Measurements from ENCODE around the gene MRPL4.

MRPL4 gene

GRCh38 chr19:10290876-10291553, 39.0 kb downstream of the MRPL4 start:
- Mint-ChIP-seq H3K36me3 (peaks cover 24% of the 10 kb centered on the region), H3K9me3 (peaks cover 2% of the 10 kb centered on the region), H3K4me1 (peaks cover 82% of the 10 kb centered on the region), H3K4me3 (peak overlapping the region; percentile 68), H3K27me3 (peaks cover 97% of the 10 kb centered on the region), H3K27ac (peak overlapping the region; percentile 76)
- CTCF ChIA-PET: interaction anchor here (0.5 to 2.2 kb wide), 5 partner anchors 21 to 265 kb away, joined by 3 to 20 read pairs (median 5); partner anchors contain the start of gene ICAM1
- DNase-seq: peak; percentile 74

- Mint-ChIP-seq H3K27me3 (peaks cover 100% of the 10 kb centered on the region), H3K27ac (peak overlapping the region; percentile 68)
- DNase-seq: no peak
These were observed 39.7 kb downstream of the MRPL4 start for GRCh38 chr19:10291554-10292205.

GRCh38 chr19:10292206-10292788, 40.3 kb downstream of the MRPL4 start:
- CTCF ChIA-PET: interaction anchor here (0.6 to 2.2 kb wide), 4 partner anchors 22 to 96 kb away, joined by 3 to 20 read pairs (median 7); partner anchors contain the start of gene ICAM1
- Mint-ChIP-seq H3K36me3 (peaks cover 18% of the 10 kb centered on the region), H3K4me3 (peak overlapping the region; percentile 54), H3K27me3 (peaks cover 100% of the 10 kb centered on the region), H3K9me3 (peaks cover 2% of the 10 kb centered on the region), H3K4me1 (peaks cover 72% of the 10 kb centered on the region), H3K27ac (peak overlapping the region; percentile 68)
- DNase-seq: peak; percentile 75

More at GRCh38 chr19:10291554-10292205, 39.7 kb downstream of the MRPL4 start:
- peaks cover 19% of the 10 kb centered on the region for H3K36me3 Mint-ChIP-seq
- H3K4me3 Mint-ChIP-seq: peak overlapping the region; percentile 68
- H3K4me1 Mint-ChIP-seq: peaks cover 77% of the 10 kb centered on the region
- CTCF ChIA-PET: interaction anchor here (0.6 to 2.2 kb wide), 5 partner anchors 21 to 126 kb away, joined by 3 to 20 read pairs (median 5); partner anchors contain the start of gene ICAM1
- H3K9me3 Mint-ChIP-seq: peaks cover 2% of the 10 kb centered on the region

- peaks cover 17% of the 10 kb centered on the region for H3K36me3 Mint-ChIP-seq
- H3K4me3 Mint-ChIP-seq: peak overlapping the region; percentile 52
- CTCF ChIA-PET: interaction anchor here (1.8 to 2.2 kb wide), 2 partner anchors 23 to 33 kb away, joined by 9 to 20 read pairs; partner anchors contain the start of gene ICAM1
- H3K9me3 Mint-ChIP-seq: peaks cover 2% of the 10 kb centered on the region
- no peak for DNase-seq
- peaks cover 100% of the 10 kb centered on the region for H3K27me3 Mint-ChIP-seq
- H3K27ac Mint-ChIP-seq: peak overlapping the region; percentile 88
- peaks cover 65% of the 10 kb centered on the region for H3K4me1 Mint-ChIP-seq
These were observed 41.0 kb downstream of the MRPL4 start for GRCh38 chr19:10292789-10293636.

GRCh38 chr19:10293637-10294367, 41.8 kb downstream of the MRPL4 start:
- CTCF ChIA-PET: interaction anchor here (1.9 kb wide), 1 partner anchor 35 kb away, joined by 5 read pairs; no protein-coding TSS in a partner anchor
- H3K27ac Mint-ChIP-seq: peak overlapping the region; percentile 88
- no peak for DNase-seq
- no peak overlapping the region for H3K4me3 Mint-ChIP-seq
- peaks cover 2% of the 10 kb centered on the region for H3K9me3 Mint-ChIP-seq
- peaks cover 100% of the 10 kb centered on the region for H3K27me3 Mint-ChIP-seq
- peaks cover 17% of the 10 kb centered on the region for H3K36me3 Mint-ChIP-seq
- H3K4me1 Mint-ChIP-seq: peaks cover 59% of the 10 kb centered on the region

GRCh38 chr19:10294368-10294697, 42.3 kb downstream of the MRPL4 start:
- Mint-ChIP-seq H3K27ac (no peak overlapping the region), H3K36me3 (peaks cover 17% of the 10 kb centered on the region), H3K9me3 (peaks cover 2% of the 10 kb centered on the region), H3K27me3 (peaks cover 100% of the 10 kb centered on the region), H3K4me3 (peak overlapping the region; percentile 53), H3K4me1 (peaks cover 53% of the 10 kb centered on the region)
- CTCF ChIA-PET: interaction anchor here (1.9 kb wide), 1 partner anchor 35 kb away, joined by 5 read pairs; no protein-coding TSS in a partner anchor
- DNase-seq: no peak

GRCh38 chr19:10295305-10295846, 43.4 kb downstream of the MRPL4 start:
- H3K4me1 Mint-ChIP-seq: peaks cover 46% of the 10 kb centered on the region
- peaks cover 98% of the 10 kb centered on the region for H3K27me3 Mint-ChIP-seq
- peaks cover 14% of the 10 kb centered on the region for H3K36me3 Mint-ChIP-seq
- peak overlapping the region; percentile 76 for H3K4me3 Mint-ChIP-seq
- CTCF ChIA-PET: interaction anchor here (0.6 to 1.9 kb wide), 3 partner anchors 24 to 105 kb away, joined by 3 to 5 read pairs (median 3); no protein-coding TSS in a partner anchor
- peak; percentile 86 for DNase-seq
- peak overlapping the region; percentile 75 for H3K27ac Mint-ChIP-seq
- peaks cover 2% of the 10 kb centered on the region for H3K9me3 Mint-ChIP-seq

- H3K9me3 Mint-ChIP-seq: peaks cover 2% of the 10 kb centered on the region
- H3K4me3 Mint-ChIP-seq: peak overlapping the region; percentile 76
- H3K27ac Mint-ChIP-seq: peak overlapping the region; percentile 75
- peaks cover 40% of the 10 kb centered on the region for H3K4me1 Mint-ChIP-seq
- peaks cover 14% of the 10 kb centered on the region for H3K36me3 Mint-ChIP-seq
- CTCF ChIA-PET: interaction anchor here (0.6 to 1.9 kb wide), 3 partner anchors 24 to 104 kb away, joined by 3 to 5 read pairs (median 3); no protein-coding TSS in a partner anchor
- peaks cover 95% of the 10 kb centered on the region for H3K27me3 Mint-ChIP-seq
- DNase-seq: no peak
These were observed 44.0 kb downstream of the MRPL4 start for GRCh38 chr19:10295847-10296591.

GRCh38 chr19:10299545-10300458, 47.8 kb downstream of the MRPL4 start:
- no peak overlapping the region for H3K4me3 Mint-ChIP-seq
- peaks cover 12% of the 10 kb centered on the region for H3K4me1 Mint-ChIP-seq
- H3K27me3 Mint-ChIP-seq: peaks cover 78% of the 10 kb centered on the region
- peaks cover 3% of the 10 kb centered on the region for H3K36me3 Mint-ChIP-seq
- no peak overlapping the region for H3K27ac Mint-ChIP-seq
- CTCF ChIA-PET: no interaction called here
- H3K9me3 Mint-ChIP-seq: no peaks in the 10 kb centered on the region
- DNase-seq: no peak

- Mint-ChIP-seq H3K9me3 (no peaks in the 10 kb centered on the region), H3K4me3 (no peak overlapping the region), H3K4me1 (no peaks in the 10 kb centered on the region), H3K27me3 (peaks cover 25% of the 10 kb centered on the region), H3K36me3 (no peaks in the 10 kb centered on the region), H3K27ac (no peak overlapping the region)
- DNase-seq: no peak
- CTCF ChIA-PET: interaction anchor here (1.5 kb wide), 1 partner anchor 84 kb away, joined by 5 read pairs; no protein-coding TSS in a partner anchor
These were observed 53.3 kb downstream of the MRPL4 start for GRCh38 chr19:10305139-10305806.

GRCh38 chr19:10306327-10306726, 54.3 kb downstream of the MRPL4 start:
- Mint-ChIP-seq H3K27me3 (peaks cover 18% of the 10 kb centered on the region), H3K36me3 (no peaks in the 10 kb centered on the region), H3K4me1 (no peaks in the 10 kb centered on the region), H3K9me3 (no peaks in the 10 kb centered on the region), H3K4me3 (no peak overlapping the region), H3K27ac (no peak overlapping the region)
- no peak for DNase-seq
- CTCF ChIA-PET: interaction anchor here (1.5 kb wide), 1 partner anchor 83 kb away, joined by 5 read pairs; no protein-coding TSS in a partner anchor
